ENCODE measurements around the gene AP3S2.
"Not testable (repeated sequence)": the region's sequence is repeated elsewhere in the genome, so short reads cannot be mapped to it uniquely, and the experiment has no call there.

AP3S2 gene
- total RNA-seq: 8.4 to 13.8 reads per million in 2 donors

GRCh38 chr15:89893696-89894447 is at the start of gene AP3S2:
Gene AP3S2 (minus strand): TSS chr15:89893994. CDS start chr15:89893949, 45 bp downstream.
- DNase-seq: peak; percentile 77

DNA sequence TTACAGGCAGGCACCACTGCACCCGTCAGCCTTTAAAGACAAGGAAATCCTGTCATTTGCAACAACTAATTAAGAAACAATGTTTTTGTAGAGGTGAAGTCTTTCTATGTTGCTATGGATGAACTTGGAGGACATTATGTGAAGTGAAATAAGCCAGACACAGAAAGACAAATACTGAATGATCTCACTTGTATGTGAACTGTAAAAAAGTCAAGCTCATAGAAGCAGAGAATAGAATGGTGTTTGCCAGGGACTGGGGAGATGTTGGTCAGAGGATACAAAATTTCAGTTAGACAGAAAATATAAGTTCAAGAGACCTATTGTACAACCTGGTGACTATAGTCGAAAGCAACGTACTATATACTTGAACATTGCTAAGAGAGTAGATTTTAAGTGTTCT is 46.1 kb upstream of the AP3S2 start:
- no peak for DNase-seq

GRCh38 chr15:89939377-89939776 is 45.6 kb upstream of the AP3S2 start:
- not testable (repeated sequence) for DNase-seq

DNA sequence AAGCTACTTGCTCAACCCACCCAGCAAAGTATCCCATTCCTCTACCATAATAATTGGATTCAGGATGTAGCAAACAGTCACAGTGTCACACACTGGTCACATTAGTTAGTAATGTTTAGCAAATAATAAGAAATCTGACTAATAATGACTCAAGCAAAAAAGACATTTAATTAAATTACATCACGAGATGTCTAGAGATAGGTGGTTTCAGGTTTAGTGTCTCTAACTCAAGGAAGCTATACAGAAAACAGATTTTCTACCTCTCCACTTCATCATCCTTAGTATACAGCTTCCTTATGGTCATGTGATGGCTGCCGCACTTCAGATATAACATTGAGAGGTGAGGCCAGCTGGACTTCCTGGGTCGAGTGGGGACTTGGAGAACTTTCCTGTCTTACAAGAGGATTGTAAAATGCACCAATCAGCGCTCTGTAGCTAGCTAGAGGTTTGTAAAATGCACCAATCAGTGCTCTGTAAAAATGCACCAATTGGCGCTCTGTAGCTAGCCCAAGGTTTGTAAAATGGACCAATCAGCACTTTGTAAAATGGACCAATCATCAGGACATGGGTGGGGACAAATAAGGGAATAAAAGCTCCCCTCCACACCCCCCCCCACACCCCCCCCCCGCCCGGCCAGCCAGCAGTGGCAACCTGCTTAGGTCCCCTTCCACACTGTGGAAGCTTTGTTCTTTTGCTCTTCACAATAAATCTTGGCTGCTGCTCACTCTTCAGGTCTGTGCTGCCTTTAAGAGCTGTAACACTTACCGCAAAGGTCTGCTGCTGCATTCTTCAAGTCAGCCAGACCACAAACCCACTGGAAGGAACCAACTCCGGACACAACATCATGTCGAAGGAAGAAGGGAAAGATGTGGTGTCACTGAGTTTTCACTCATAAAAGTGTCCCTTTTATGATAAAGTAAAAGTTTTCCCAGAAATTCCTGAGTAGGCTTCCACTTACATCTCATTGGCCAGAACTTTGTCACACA is 43.9 kb upstream of the AP3S2 start:
- DNase-seq: no peak

DNA sequence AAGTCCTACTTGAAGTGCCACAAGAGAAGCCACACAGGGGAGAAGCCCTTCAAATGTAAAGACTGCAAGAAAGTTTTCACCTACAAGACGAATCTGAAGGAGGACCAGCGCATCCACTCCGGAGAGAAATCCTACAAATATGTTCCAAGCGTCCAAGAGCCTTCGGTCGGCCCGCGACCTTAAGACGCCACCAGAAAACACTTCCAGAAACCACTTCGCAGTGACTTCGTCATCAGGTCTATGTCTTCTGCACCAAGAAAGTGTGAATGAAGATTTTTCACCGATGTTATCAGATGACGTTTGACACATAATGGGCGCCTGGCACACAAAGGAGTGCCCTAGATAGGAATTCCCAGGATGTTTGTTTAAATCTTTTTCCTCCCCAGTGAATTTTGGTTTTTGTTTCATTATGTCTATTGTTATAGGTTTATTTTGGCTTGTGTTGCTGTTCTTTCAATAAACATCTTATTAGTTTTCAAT is 43.0 kb upstream of the AP3S2 start:
- no peak for DNase-seq

DNA sequence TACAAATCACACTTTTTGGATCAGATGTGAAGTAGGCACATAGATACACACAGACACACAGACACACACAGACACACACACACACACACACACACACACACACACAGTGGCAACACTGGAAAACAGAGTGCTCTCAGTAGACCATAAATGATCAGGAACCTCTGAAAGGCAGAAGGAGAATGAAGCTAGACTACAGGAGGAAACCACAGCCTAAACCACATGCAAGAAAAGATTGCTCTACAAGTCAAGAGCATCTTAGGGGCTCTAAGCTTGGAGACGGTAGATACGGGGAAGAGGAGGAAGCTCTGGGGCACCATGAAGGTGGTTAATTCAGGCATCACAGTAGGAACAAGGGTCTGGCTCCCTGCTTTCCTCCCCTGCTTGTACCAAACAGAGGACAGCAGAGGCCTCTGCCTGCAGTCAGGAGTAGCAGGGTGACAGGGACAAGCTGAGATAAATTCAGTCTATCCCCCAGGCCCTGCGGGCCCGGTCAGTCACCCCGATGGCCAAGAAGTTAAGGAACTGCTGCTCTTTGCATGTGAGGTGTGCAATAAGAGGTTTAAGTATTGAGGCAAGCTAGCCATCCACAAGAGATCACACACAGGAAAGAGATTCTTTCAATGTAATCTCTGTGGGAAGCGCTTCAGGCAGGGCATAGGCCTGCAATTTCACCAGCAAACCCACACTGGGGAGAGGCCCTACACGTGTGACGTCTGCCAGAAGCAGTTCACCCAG is 42.4 kb upstream of the AP3S2 start:
- DNase-seq: no peak

DNA sequence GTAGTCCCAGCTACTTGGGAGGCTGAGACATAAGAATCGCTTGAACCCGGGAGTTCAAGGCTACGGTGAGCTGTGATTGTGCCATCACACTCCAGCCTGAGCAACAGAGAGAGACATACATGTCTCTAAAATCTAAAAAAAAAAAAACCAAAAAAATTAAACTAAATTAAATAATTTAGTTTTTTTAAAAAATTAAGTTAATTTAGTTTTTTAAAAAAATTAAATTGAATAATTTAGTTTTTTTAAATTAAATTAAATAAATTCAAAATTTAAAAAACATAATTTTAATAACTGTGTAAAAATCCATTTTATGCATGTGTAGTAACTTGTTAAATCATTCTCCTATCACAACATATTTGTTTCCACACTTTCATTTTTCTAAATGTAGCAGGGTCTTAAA is 39.1 kb upstream of the AP3S2 start:
- DNase-seq: no peak

DNA sequence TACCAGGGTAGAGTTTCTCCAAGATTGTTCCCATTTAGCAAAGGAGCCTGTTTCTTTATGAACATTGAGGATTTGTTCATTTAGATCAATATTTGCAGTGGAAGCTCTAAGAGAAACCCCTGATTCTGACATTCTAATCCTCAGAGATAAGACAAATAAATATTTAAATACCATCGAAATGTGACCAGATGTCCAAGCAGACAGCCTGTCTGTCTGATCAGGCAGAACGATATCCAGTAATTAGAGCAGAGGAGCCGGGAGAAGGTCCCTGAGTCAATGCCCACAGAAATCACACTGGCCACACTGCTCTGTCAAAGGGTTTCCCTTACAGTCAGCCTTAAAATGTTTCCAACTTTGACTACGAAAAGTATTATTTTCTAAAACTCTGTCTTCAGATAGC is 34.6 kb upstream of the AP3S2 start:
- no peak for DNase-seq

GRCh38 chr15:89926158-89926557 is 32.4 kb upstream of the AP3S2 start:
- no peak for DNase-seq

DNA sequence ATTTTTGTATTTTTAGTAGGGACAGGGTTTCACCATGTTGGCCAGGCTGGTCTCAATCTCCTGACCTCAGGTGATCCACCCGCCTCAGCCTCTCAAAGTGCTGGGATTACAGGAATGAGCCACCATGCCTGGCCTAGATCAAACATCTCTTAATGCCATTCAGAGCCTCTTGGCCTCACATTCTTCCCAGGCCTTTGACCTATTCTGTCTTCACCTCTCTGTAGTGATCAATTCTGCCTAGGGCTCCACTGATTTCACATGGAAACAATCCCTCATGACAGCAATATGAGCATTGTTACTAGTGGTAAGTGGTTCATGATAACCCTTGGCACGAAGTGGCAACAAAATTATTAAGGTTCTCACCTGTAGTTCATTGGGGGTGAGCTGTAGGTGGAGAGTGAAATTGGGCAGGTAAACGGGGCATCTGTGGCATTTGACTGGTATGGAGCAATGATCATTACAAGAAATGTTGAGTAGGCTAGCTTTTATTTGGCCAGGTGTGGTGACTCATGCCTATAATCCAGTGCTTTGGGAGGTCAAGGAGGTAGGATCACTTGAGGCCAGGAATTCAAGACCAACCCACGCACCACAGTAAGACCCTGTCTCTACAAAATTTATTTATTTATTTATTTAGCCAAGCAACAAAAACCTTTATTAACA is 23.8 kb upstream of the AP3S2 start:
- no peak for DNase-seq

DNA sequence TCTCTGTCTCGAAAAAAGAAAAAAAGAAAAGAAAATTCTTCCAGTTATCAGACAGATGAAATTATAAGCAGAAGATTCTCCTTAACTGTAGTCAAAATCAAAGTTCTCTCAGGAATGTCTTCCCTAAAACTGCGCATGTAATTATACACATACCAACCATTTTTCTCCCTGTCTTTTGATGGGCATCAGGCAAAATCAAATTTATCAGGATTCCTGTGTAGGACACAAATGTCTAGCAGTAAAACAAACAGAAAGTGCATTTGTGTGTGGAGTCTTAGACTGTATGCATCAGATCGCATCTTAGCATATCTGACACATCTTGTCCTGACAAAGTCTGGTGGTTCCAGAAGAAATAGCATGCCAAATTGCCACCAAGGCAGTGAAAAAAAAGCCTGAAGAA is 22.9 kb upstream of the AP3S2 start:
- no peak for DNase-seq

- DNase-seq: no peak
Observed at GRCh38 chr15:89912674-89913396, 19.0 kb upstream of the AP3S2 start, which contains the start of gene ARPIN. Gene ARPIN (minus strand): TSS chr15:89912952. CDS start chr15:89912835, 117 bp downstream.

- no peak for DNase-seq
Observed at GRCh38 chr15:89912145-89912673, 18.4 kb upstream of the AP3S2 start.

- DNase-seq: no peak
Observed at GRCh38 chr15:89910891-89911626, 17.3 kb upstream of the AP3S2 start.

DNA sequence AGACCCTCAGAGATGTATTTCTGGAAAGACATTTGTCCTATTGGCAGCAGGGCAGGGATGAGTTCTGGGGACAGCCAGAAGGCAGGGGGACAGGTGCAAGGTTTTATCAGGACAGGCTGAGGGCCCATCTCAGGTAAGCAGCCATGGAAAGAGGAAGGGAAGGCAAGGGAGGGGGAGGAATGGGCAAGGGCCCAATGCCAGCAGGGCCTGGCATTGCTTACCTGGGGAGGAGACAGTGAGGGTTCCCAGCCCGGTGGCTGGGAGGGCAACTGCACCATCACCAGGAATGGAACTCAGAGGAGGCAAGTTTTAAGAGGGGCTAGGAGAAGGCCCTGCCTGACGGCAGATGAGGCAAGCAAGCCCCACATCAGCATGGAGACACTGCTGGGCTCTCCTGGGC is 15.8 kb upstream of the AP3S2 start:
- DNase-seq: no peak

DNA sequence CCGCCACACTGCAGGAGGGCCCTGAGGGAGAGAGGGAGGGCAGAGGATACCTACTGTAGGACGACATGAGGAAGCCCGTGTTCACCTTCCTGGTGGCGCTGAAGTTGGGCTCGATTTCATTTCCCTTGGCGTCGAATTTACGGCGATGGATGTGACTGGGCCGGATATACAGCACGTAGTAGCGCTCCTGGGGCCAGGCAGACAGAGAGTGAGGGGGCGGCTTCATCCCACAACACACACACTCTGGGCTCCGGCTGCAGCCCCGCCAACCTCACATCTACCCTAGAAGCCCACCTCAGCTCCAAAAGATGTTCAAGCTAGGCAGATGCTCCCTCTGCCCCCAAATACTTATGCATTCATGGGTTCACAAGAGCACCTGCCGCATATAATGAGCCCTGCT is 14.4 kb upstream of the AP3S2 start:
- DNase-seq: no peak

GRCh38 chr15:89907289-89907688 is 13.5 kb upstream of the AP3S2 start:
- DNase-seq: no peak

DNA sequence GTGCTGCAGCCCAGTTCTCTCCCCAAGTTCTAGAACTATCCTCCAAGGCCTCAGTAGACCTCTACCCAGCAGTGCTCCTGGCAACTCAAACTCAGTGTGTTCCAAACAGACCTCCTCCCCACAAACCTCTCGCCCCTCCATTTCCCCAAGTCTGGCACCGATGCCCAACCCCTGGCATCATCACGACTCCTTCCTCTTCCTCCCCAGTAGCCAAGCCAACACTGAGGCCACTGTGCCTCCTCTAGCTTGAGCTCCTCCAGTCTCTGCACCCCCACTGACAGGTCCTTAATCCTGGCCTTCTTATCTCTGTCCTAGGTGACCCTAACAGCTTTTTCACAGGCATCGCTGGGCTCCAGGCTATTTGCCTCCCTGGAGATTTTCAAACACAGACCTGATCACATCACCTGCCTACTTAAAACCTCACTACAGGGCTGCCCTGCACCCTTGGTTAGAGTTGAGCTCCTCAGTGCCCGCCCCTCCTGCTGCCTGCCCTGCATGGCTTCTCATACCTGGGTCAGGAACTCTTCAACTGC is 12.1 kb upstream of the AP3S2 start:
- no peak for DNase-seq

GRCh38 chr15:89904519-89904918 is 10.7 kb upstream of the AP3S2 start:
- DNase-seq: no peak

DNA sequence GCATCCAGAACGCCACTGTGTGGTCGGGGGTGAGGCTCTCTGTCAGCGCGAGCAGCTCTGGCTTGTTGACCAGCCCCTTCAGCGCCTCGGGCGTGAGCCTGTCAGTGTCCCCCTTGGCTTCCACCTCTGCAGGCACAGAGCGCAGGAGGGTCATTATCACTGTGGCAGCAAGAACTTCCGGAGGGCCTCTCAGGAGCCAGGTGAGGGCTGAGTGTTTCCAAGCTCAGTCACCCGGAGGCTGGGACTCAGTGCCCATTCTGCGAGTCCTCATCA is 10.0 kb upstream of the AP3S2 start:
- DNase-seq: no peak
